GM12891 (cell line): ENCODE results near the gene SERPINH1.

Experiments
- POLR2A ChIP-seq: IDR thresholded peaks from 2 replicates; pipeline ENCODE4 v1.6.1; 2011; ENCODE audit warnings: low read depth, low read length, control low read depth
- POLR2AphosphoS5 ChIP-seq: IDR thresholded peaks from 2 replicates; pipeline ENCODE4 v1.6.1; 2011; ENCODE audit warnings: low read depth, low read length, control low read depth
- TAF1 ChIP-seq: IDR thresholded peaks from 2 replicates; pipeline ENCODE4 v1.6.1; 2011; ENCODE audit warnings: low read depth, low read length, control low read depth

DNA sequence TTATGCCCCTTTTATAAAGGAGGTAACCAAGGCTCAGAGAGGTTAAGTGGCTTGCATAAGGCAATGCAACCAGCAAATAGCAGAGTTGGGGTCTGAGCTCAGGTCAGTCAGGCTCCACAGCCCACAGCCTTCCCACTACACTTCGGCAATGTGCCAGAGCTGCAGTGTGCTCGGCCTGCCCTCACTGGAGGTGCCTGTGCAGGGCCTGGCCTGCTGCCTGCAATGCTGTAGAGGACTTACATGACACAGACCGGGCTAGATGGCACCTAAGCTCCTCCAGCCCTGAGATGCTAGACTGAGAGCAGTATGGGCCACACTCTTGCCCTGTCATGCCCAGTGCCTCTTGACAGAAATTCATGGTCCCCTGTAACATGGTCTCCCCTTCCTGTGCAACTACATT lies 49.8 kb downstream of the SERPINH1 start:
- TF ChIP-seq POLR2AphosphoS5 = no peak
- TF ChIP-seq TAF1 = no peak
- no peak for TF ChIP-seq POLR2A
